GM11168 (cell line): ENCODE data around the gene PSMD2.

Experiments used
- in situ Hi-C: fragments of 300-500 bp; cut with MboI; formaldehyde crosslinking; loops from one replicate; pipeline ENCODE4 v1.12.0; 2022; ENCODE audit warnings: low sequenced_read_pairs; ENCODE audit not compliant: unreplicated experiment

The PSMD2 gene

GRCh38 chr3:184352149-184352785 lies 53.2 kb downstream of the PSMD2 start:
- in situ Hi-C loops = no loop called here

- in situ Hi-C loops = no loop called here
Observed at GRCh38 chr3:184352897-184353545, 54.0 kb downstream of the PSMD2 start.

GRCh38 chr3:184353546-184353941 lies 54.5 kb downstream of the PSMD2 start:
- in situ Hi-C loops = no loop called here

GRCh38 chr3:184354121-184354728 lies 55.2 kb downstream of the PSMD2 start:
- in situ Hi-C loops = no loop called here

GRCh38 chr3:184354754-184355153 lies 55.7 kb downstream of the PSMD2 start:
- in situ Hi-C loops = no loop called here

- in situ Hi-C loops = no loop called here
Observed at GRCh38 chr3:184355261-184356040, 56.4 kb downstream of the PSMD2 start.

- in situ Hi-C loops = no loop called here
Observed at GRCh38 chr3:184357248-184358123, 58.4 kb downstream of the PSMD2 start.

- in situ Hi-C loops = no loop called here
Observed at GRCh38 chr3:184358124-184358767, 59.2 kb downstream of the PSMD2 start.
